GM18517 (cell line): ENCODE data around the gene PRKRIP1.
"Not testable (repeated sequence)": the region's sequence is repeated elsewhere in the genome, so short reads cannot be mapped to it uniquely, and the experiment has no call there.

ENCODE experiments used
- ATAC-seq: cut with Tn5 transposase; IDR thresholded peaks from one replicate; pipeline ENCODE4 v1.9.1; 2021; ENCODE audit warnings: mild to moderate bottlenecking, moderate library complexity; ENCODE audit not compliant: unreplicated experiment

Gene PRKRIP1

DNA sequence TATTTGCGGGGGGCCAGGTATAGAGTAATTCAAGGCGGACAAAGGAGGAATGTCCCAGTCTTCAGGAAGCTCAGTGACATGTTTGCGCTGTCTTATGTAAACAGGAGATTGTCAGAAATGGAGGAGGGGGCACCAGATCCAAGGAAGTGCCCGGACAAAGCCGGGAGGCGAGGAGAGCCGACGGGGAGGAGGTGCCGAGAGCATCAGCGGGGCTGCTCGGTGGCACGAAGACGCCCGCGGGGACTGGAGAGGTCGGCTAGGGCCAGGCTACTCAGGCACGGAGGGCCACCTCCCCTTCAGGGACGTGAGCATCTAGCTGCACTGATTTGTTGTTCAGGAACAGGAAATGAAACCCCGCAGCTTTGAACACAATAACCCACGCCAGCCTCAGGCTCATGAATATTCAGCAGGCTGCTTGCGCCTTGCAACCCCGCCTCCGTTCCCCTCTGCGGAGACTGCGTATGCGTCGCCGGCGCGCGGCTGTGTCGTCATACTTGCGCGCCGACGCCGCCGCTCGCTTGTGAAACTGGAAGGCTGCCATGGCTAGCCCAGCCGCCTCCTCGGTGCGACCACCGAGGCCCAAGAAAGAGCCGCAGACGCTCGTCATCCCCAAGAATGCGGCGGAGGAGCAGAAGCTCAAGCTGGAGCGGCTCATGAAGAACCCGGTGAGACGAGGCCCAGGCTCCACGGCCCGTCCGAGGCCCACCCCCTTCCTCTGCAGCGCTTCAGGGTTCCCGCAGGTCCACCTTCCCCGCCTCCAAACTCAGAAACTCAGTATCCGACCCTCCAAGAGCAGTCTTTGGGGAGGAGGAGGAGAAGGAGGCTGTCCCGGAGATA lies at the start of gene PRKRIP1:
TSS of gene PRKRIP1 (plus strand) at position 491 of the 837 bp plus-strand sequence. CDS start at position 540, 49 bp downstream.
- ATAC-seq, result peak; percentile 97

DNA sequence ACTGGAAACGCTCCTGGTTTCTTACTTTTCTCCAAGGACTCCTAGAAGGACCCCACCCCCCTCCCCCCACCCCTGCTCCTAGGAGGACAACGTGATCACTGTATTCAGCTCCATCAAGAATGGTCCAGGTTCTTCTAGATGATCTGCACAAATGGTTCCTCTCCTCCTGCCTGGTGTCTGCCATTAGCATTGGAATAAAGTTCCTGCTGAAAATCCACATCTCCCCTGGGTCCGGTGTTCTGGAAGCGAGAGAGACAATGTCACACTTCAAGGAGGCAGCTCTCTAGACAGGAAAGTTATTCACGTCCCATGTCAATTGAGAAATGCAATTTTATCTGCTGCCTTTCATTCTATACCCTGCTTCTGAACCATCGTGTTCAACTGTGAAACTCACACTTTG lies 49.2 kb upstream of the PRKRIP1 start:
- not testable (repeated sequence) for ATAC-seq

GRCh38 chr7:102356344-102356743 lies 39.8 kb upstream of the PRKRIP1 start, which contains the start of gene SPDYE6:
Gene SPDYE6 (minus strand): TSS chr7:102356444. CDS start chr7:102356023, 421 bp downstream.
- ATAC-seq, result not testable (repeated sequence)

GRCh38 chr7:102363549-102364393 lies 32.4 kb upstream of the PRKRIP1 start:
- peak; percentile 99 for ATAC-seq

GRCh38 chr7:102364394-102364886 lies 31.7 kb upstream of the PRKRIP1 start:
- ATAC-seq, result not testable (repeated sequence)

- ATAC-seq, result not testable (repeated sequence)
These were observed 30.8 kb upstream of the PRKRIP1 start for GRCh38 chr7:102365390-102365789.

GRCh38 chr7:102370038-102370437 lies 26.1 kb upstream of the PRKRIP1 start:
- ATAC-seq, result not testable (repeated sequence)

DNA sequence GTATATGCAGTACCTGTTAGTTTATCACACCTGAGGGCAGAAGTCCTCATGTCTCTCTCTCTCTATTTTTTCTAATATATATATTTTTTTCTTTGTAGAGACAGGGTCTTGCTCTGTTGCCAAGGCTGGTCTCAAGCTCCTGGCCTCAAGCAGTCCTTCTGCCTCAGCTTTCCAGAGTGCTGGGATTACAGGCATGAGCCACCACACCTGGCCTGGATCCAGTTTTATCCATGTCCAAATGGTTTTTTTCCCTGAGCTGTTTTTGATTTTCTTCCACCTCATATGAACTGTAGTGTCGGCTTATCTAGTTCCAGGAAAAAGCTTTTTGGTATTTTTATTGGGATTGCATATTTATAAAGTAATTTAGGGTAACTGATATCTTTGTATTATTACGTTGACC lies 23.4 kb upstream of the PRKRIP1 start:
- ATAC-seq, result not testable (repeated sequence)

GRCh38 chr7:102376964-102377466 lies 19.1 kb upstream of the PRKRIP1 start:
- ATAC-seq, result no peak

DNA sequence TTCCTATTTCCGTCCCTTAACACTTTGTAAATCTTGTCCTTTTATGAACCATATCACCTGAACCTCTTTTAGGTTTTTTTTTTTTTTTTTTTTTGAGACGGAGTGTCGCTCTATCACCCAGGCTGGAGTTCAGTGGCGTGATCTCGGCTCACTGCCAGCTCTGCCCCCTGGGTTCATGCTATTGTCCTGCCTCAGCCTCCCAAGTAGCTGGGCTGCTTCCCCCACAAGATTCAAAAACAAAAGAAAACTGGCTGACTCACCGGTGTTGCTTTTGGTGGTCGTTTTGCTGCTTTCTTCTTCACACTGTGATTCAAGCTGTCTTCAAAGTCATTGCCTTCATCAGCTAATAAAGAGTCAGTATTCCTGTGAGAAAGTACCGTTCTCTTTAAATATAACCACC lies 15.3 kb upstream of the PRKRIP1 start:
- not testable (repeated sequence) for ATAC-seq

DNA sequence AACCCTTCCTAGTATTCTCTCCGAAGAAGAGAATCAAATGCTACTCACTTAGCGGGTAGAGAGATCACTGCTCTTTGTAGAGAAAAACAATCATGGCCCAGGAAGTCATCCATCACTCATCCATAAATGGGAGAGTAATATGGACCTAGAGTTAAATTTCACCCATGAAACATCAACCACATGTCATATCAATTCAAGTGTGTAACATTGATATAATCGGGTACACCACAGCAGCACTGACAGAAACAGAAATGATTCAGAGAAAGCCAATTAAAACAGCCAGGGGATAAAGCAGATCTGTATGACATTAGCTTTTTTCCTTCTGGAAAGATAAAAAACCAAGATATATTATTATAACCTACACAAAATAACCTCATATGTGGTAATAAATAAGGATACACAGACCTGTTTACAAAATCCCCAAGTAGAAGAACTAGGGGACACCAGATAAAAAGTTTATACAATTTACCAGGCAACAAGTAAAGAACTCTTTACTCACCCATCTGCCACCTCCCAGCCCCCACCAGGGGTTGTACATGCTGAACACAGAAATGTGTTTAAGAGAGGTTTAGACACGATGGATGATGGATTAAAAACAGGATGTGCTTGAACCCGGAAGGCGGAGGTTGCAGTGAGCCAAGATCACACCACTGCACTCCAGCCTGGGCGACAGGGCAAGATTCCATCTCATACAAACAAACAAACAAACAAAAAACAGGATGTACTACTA lies 14.3 kb upstream of the PRKRIP1 start:
- ATAC-seq, result not testable (repeated sequence)

- no peak for ATAC-seq
These were observed 9.1 kb upstream of the PRKRIP1 start for GRCh38 chr7:102387064-102387463.

- peak; percentile 45 for ATAC-seq
These were observed 6.4 kb upstream of the PRKRIP1 start for GRCh38 chr7:102389810-102390209.

- ATAC-seq, result peak; percentile 43
These were observed 5.3 kb upstream of the PRKRIP1 start for GRCh38 chr7:102390697-102391484.

DNA sequence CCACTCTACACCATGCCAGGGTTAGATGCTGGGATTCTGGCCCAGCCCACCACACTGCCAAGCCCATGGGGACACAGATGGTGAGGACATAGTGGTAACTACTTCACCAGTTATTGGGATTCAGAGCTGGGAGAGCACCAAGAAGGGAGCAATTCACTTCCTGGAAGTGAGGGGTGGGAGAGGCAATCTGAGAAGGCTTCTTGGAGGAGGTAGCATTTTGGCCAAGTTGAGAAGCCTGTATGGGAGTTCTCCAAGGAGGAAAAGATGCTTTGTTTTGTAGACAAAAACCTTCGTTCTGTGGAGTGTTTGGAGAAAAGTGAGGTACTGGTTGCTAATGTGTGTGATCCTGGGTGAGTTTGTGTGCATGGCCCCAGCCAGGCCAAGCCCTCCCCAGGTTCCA lies 3.8 kb upstream of the PRKRIP1 start:
- ATAC-seq, result no peak

- ATAC-seq, result no peak
These were observed 2.7 kb upstream of the PRKRIP1 start for GRCh38 chr7:102393467-102393866.

GRCh38 chr7:102395592-102395872 lies 631 bp upstream of the PRKRIP1 start:
- no peak for ATAC-seq

DNA sequence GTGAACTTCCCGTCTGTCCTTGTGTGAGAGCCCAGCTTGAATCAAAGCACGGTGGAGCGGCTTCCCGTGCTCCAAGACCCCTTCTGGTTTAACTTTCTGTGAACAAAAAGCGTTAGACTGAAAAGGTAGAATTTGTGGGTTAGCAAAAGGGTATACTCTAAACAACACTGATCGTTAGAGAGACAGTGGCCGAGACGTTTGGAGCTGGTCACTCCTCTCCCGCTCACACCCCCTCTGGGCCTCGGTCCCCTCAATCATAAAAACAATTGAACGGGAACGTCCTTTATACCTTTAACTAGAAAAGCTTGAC lies 502 bp downstream of the PRKRIP1 start:
- no peak for ATAC-seq

DNA sequence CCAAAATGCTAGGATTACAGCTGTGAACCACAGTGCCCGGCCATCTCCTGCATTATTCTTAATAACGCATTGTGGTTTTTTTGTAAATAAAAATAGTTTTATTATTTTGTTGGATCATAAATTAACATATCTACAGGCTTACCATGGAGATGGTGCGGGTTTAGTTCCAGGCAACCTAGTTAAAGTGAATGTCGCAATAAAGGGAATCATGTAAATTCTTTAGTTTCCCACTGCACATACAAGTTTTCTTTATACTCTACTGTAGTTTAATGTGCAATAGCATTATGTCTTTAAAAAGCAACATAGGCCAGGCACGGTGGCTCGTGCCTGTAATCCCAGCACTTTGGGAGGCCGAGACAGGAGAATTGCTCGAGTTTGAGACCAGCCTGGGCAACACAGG lies 2.4 kb downstream of the PRKRIP1 start:
- no peak for ATAC-seq

- no peak for ATAC-seq
These were observed 4.2 kb downstream of the PRKRIP1 start for GRCh38 chr7:102400360-102400759.
